ENCODE results near the gene FANCG. TPM values are rescaled to one million over a fixed set of nuclear protein-coding genes. Genes with fewer than 3 reads are reported as not detected.

The FANCG gene
- total RNA-seq = 1 to 10 TPM; 2.2 to 9.4 (median 4.3) TPM

GRCh38 chr9:35079426-35080341 is at the start of gene FANCG:
TSS of gene FANCG (minus strand) at chr9:35079942. CDS start at chr9:35079524, 418 bp downstream.
- WGBS = 1% methylated on average over 21 of the region's 67 CpGs
- intact Hi-C loops (cut with DNase I) = loop anchor here (2.0 kb wide), 1 partner anchor 17 kb away; the partner anchor contains the start of gene PIGO

GRCh38 chr9:35116898-35117551 is 37.3 kb upstream of the FANCG start:
- H3K36me3 ChIP-seq = no peaks in the 10 kb centered on the region
- peak overlapping the region; percentile 60 to 75 (median 62) for H3K4me3 ChIP-seq
- WGBS = 16% methylated on average over 20 of the region's 30 CpGs
- H3K4me1 ChIP-seq = peaks cover 44 to 50% (median 49%) of the 10 kb centered on the region in 4 donors
- H3K9me3 ChIP-seq = no peaks in the 10 kb centered on the region
- TF ChIP-seq EP300 (IDR thresholded peaks at IDR 0.05) (no peak), CTCF (IDR thresholded peaks at IDR 0.05) (peak; percentile 94 to 97 (median 96)), POLR2AphosphoS5 (IDR thresholded peaks at IDR 0.05) (peak in 1 of 2 donors; percentile 58), POLR2A (IDR thresholded peaks at IDR 0.05; ENCODE audit: low read depth) (no peak)
- peak; percentile 96 for DNase-seq (ENCODE audit: extremely low spot score)
- no peaks in the 10 kb centered on the region for H3K27me3 ChIP-seq
- H3K27ac ChIP-seq (replicated peaks in 1 of 4) = peak overlapping the region; percentile 83 to 93 (median 89)
- intact Hi-C loops (cut with DNase I) = loop anchor here (1.0 to 10.0 kb wide), 5 partner anchors 45 to 435 kb away; partner anchors contain the start of gene UNC13B

More at GRCh38 chr9:35079426-35080341, at the start of gene FANCG:
- no peak for TF ChIP-seq EP300 (IDR thresholded peaks at IDR 0.05)
- TF ChIP-seq POLR2AphosphoS5 (IDR thresholded peaks at IDR 0.05) = peak; percentile 77 to 90
- peak; percentile 27 for TF ChIP-seq POLR2A (IDR thresholded peaks at IDR 0.05; ENCODE audit: low read depth)
- peak in 1 of 3 experiments; percentile 23 for TF ChIP-seq CTCF (IDR thresholded peaks at IDR 0.05)
- Histone ChIP-seq H3K4me3 (peak within 1 kb of the TSS; percentile 65 to 88 (median 74)), H3K27ac (replicated peaks in 1 of 4) (peak within 1 kb of the TSS; percentile 60 to 84 (median 78)), H3K9me3 (no peaks in the 10 kb centered on the region), H3K27me3 (no peaks in the 10 kb centered on the region), H3K36me3 (peaks cover 0 to 22% (median 13%) of the 10 kb centered on the region in 4 donors), H3K4me1 (peaks cover 13 to 28% (median 22%) of the 10 kb centered on the region in 4 donors)
- peak; percentile 96 for DNase-seq (ENCODE audit: extremely low spot score)

- Histone ChIP-seq H3K9me3 (no peaks in the 10 kb centered on the region), H3K4me3 (peak overlapping the region; percentile 60 to 75 (median 62)), H3K27me3 (no peaks in the 10 kb centered on the region), H3K4me1 (peaks cover 48 to 55% (median 54%) of the 10 kb centered on the region in 4 donors), H3K36me3 (no peaks in the 10 kb centered on the region), H3K27ac (replicated peaks in 1 of 4) (peak overlapping the region; percentile 83 to 93 (median 89))
- TF ChIP-seq POLR2A (IDR thresholded peaks at IDR 0.05; ENCODE audit: low read depth) = no peak
- 0% methylated on average over 10 of the region's 12 CpGs for WGBS
- intact Hi-C loops (cut with DNase I) = loop anchor here (1.0 to 10.0 kb wide), 4 partner anchors 46 to 436 kb away; partner anchors contain the start of gene UNC13B
- no peak for DNase-seq (ENCODE audit: extremely low spot score)
Observed at GRCh38 chr9:35116539-35116897, 36.8 kb upstream of the FANCG start.

- intact Hi-C loops (cut with DNase I) = loop anchor here (1.0 to 10.0 kb wide), 4 partner anchors 46 to 436 kb away; partner anchors contain the start of gene UNC13B
- H3K9me3 ChIP-seq = no peaks in the 10 kb centered on the region
- peak within 1 kb of the TSS; percentile 83 to 93 (median 89) for H3K27ac ChIP-seq (replicated peaks in 1 of 4)
- H3K4me1 ChIP-seq = peaks cover 48 to 58% (median 56%) of the 10 kb centered on the region in 4 donors
- TF ChIP-seq CTCF (IDR thresholded peaks at IDR 0.05) = no peak
- no peak for TF ChIP-seq EP300 (IDR thresholded peaks at IDR 0.05)
- peak; percentile 30 for TF ChIP-seq POLR2A (IDR thresholded peaks at IDR 0.05; ENCODE audit: low read depth)
- TF ChIP-seq POLR2AphosphoS5 (IDR thresholded peaks at IDR 0.05) = peak; percentile 59 to 73
- DNase-seq (ENCODE audit: extremely low spot score) = peak; percentile 99
- no peaks in the 10 kb centered on the region for H3K36me3 ChIP-seq
- H3K4me3 ChIP-seq = peak within 1 kb of the TSS; percentile 60 to 75 (median 62)
- WGBS = under 1% methylated on average over 51 of the region's 54 CpGs
- H3K27me3 ChIP-seq = no peaks in the 10 kb centered on the region
Observed at GRCh38 chr9:35115680-35116538, 36.2 kb upstream of the FANCG start, which contains the start of gene ATOSB. TSS of gene ATOSB (minus strand) at chr9:35115862. CDS start at chr9:35108274, 7,588 bp downstream.
